Stimulated activated CD4-positive, alpha-beta T cell treated with anti-CD3 and anti-CD28 coated beads, TNF-alpha, amount 100 ng/mL, for 1 hour (primary cell): ENCODE results near the gene WFIKKN1.

Experiments used
- DNase-seq, 3 donors: peaks; one replicate each; pipeline ENCODE4 v3.0.0-alpha.2; 2020; ENCODE audit warnings: low read depth in 3 of 3, low spot score in 1 of 3

Gene WFIKKN1, protein sequence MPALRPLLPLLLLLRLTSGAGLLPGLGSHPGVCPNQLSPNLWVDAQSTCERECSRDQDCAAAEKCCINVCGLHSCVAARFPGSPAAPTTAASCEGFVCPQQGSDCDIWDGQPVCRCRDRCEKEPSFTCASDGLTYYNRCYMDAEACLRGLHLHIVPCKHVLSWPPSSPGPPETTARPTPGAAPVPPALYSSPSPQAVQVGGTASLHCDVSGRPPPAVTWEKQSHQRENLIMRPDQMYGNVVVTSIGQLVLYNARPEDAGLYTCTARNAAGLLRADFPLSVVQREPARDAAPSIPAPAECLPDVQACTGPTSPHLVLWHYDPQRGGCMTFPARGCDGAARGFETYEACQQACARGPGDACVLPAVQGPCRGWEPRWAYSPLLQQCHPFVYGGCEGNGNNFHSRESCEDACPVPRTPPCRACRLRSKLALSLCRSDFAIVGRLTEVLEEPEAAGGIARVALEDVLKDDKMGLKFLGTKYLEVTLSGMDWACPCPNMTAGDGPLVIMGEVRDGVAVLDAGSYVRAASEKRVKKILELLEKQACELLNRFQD

GRCh38 chr16:630815-631405 is at the start of gene WFIKKN1:
TSS of gene WFIKKN1 (plus strand) at chr16:630985. CDS start at chr16:631254, 269 bp downstream.
- no peak for DNase-seq

GRCh38 chr16:582218-582613 is 48.6 kb upstream of the WFIKKN1 start:
- no peak for DNase-seq

DNA sequence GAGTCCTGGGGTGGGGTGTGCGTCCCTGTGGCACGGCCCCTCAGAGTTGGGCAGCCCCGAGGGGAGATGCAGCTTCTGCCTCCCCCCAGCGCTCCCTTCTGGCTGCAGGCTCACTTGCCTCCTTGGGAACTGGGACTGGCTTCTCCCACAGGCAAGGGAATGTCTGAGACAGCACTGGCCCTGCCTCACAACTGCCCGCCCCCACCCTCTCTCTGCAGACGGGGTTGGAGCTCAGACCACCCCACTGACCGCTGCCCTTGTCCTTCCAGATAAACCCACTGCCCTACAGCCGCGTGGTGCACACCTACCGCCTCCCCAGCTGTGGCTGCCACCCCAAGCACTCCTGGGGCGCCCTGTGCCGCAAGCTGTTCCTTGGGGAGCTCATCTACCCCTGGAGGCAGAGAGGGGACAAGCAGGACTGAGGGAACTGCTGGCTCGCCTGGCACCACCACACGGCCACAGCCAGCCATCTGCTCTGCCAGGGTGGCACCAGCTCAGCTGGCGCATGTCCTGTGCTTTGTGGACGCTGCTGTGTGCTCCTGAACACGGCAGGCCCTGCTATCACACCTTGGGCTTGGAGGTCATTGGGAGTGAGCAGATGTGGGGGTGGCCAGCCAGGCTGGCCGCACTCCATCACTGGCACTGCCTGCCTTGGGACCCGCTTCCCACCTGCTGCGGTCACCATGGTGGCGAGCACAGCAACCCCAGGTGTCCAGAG is 48.0 kb upstream of the WFIKKN1 start:
- no peak for DNase-seq

DNA sequence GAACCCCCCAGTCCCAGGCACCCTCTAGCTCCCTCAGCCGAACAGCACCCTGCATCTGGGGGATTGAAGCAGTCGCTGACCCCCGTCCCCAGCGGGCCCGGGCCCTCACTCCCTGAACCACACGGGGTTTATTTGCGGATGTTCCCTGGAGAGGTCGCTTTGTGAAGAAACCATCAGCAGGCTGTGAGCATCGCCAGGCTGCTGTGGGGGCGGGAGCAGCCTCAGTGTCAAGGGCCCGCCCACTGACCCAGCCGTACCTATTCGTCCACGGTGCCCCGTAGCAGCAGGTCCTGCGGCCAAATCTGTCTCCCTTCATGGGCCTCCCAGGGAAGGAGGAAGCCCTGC is 47.3 kb upstream of the WFIKKN1 start:
- no peak for DNase-seq

DNA sequence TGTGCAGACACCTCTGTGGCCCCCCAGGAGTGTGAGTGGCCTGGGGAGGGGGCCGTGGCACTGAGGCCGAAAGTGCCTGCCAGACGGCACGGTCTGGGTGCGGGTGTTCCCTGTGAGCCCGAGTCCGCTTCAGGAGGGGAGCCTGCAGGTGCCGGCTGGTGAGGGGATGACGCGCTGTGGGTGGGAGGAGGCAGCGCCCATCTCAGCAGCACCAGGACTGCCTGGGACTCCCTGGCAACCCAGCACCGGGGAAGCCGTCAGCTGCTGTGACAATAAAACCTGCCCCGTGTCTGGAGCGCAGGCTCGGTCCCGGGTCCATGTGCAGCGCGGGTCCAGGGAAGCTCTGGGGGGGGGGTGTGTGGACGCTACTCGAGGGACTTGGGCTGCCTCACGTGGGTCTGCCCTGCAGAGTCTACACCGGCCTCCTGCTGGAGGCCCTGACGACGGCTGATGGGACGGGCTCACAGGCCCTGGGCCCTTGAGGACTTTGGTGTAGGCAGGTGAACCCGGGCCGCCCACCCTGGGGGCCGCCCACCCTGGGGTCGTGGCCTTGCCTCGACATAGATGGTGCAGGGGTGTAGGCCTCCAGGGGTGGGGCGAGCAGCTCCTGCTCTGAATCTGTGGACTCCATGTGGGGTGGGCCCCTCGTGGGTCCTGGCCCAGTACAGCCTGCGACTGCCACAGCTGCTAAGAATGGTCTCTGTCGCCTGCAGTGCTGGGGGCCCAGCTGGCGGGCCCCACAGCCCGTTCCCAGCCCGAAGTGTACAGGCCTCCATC is 46.8 kb upstream of the WFIKKN1 start:
- no peak for DNase-seq

DNA sequence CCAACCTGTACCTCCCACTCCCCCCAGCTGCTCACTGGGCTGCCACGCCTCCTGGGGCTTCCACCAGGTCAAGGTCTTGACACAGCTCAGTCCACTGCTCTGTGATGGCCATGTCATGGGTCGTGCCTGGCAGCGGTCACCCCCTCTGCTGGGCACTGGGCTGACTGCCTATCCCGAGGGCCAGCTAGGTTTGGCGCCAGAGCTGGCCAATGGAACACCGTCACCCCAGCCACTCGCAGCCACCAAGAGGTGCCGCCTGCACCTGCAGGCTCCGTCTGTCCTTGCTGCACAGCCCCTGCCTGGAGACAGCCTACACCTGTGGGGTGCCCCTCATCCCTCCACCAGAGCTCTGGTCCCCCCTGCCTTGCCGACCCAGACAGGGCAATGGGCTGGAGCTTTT is 45.4 kb upstream of the WFIKKN1 start:
- no peak for DNase-seq

DNA sequence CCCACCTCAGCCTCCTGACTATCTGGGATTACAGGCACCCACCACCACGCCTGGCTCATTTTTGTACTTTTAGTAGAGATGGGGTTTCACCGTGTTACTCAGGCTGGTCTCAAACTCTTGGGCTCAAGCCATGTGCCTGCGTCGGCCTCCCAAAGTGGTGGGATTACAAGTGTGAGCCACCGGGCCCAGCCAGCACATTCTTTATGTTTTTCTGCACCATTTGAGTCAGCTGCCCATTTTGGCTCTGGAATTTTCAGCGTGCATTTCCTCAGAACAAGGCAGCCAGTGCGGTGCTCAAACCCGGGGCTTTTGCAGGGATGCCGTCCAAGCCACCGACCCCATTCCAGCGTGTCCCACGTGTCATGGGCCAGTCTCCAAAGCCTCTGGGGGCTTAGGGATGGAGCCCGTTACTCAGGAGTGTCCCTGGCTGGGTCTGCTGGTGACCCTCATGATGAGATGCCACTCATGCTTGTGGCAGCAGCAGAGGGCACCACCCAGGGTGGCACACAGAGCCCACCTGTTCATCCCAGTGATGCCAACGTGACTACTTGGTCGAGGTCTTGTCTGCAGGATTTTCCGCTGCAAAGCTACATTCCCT is 44.6 kb upstream of the WFIKKN1 start:
- DNase-seq, result no peak

DNA sequence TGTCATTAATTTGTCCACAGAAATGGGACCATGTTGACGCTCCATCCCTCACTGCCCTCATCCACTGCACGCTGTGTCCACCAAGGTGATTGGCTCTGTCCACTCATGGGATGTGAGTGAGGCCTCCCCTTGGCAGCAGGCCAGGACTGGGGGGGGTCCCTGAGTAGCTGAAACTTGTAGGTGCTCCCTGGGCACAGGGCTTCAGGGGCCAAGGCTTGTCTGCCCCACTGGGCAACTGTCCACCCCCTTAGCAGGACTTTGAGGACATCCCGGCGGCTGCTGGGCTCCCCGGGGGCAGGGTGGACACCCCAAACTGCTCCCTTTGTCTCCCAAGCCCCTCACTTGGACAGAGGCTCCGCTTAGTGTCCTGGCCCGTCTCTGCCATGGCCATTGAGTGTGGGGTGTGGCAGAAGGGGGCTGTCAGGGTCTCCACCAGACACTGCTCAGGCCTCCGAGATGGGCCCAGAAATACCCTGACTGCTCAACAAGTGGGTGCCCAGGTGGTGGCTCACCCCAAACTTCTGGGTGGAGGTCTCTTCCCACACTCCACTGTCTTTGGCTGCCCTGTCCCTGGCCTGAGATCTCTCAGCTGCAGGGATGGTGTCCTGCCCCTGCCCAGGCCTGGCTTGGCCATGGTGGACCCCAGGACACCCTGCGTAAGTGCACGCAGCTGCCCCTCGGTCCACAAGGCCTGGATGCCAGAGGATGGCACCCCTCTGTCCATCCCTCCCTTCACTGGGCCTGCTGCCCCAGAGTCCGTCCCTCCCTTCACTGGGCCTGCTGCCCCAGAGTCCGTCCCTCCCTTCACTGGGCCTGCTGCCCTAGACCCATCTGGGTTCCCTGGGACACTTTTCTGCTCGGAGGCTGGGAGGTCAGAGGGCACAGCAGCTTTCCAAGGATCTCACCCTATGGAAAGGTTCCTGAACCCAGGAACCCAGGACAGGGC is 43.9 kb upstream of the WFIKKN1 start:
- DNase-seq, result no peak

DNA sequence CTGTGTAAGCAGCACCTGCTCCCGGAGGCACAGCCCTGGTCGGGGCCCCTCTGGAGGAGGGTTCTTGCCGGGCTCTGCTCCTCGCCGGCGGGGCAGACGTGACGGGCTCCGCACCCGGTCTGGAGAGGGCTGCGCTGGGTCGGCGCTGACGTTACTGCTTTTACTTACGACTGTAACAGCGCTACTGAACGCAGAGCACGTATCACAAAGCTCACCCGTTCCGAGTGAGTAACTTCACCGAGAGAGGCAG is 42.2 kb upstream of the WFIKKN1 start:
- DNase-seq, result peak in 1 of 3 donors; percentile 55

- peak; percentile 96 to 99 (median 96) for DNase-seq
Observed at GRCh38 chr16:588889-589657, 41.7 kb upstream of the WFIKKN1 start.

DNA sequence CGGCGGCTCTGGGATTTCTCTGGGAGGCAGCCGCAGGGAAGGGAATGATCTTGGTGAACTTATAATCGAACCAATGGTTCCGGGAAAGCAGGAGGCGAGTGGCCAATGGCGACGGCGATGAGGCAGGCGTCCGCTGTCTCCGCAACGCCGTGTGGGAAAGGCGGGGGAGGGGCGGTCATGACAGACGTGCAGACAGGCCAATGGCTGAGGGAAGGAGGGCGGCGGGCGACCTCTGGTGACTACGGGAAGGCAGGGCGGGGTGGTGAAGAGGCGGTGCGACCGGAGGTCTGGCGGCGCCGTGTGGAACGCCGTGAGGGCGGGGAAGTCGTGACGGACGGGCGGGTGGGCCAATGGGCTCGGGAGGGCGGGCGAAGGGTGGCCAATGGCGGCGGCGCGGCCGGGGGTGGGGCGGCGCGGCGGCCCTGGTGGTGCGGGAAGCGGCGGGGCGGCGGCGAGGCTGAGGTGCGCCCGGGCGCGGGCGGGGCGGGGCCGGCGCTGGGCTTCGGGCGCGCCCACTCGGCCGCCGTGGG is 41.1 kb upstream of the WFIKKN1 start, which contains the start of gene RAB40C:
TSS of gene RAB40C (plus strand) at position 409 of the 530 bp plus-strand sequence. CDS start 226 bp downstream, outside the sequence.
- peak; percentile 98 for DNase-seq

DNA sequence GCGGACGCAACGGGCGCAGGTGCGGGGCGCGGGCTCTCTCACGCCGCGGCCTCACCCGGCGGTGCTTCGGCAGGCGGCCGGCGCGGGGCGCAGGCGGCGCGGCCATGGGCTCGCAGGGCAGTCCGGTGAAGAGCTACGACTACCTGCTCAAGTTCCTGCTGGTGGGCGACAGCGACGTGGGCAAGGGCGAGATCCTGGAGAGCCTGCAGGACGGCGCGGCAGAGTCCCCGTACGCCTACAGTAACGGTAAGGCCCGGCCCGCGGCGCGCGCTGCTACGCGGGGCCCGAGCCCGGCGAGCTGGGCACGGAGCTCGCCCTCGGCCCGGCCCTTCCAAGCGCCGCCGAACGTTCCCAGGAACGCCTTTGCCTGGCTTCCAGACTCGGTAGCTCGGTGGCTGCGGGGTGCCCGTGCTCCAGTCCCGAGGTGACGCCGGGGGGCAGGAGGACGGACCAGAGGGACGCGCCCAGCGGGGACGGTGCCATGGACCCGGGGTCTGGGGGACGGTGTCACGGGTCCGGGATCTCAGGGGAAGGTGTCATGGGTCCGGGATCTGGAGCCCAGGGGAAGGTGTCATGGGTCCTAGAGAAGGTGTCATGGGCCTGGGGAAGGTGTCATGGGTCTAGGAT is 40.5 kb upstream of the WFIKKN1 start:
- no peak for DNase-seq

GRCh38 chr16:590815-591200 is 40.0 kb upstream of the WFIKKN1 start:
- no peak for DNase-seq

DNA sequence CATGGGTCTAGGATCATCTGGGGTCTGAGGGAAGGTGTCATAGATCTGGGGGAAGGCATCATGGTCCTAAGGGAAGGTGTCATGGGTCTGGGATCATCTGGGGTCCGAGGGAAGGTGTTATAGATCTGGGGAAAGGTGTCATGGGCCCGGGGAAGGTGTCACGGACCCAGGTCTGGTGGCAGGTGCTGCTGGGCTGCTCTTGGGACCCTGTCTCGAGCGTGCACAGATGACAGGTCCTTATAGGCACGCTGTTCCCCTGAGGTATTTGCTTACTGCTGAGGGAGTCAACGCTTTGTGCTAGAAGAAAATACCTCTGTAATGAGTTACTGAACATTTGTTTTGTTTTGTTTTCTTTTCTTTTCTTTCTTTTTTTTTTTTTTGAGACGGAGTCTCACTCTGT is 39.6 kb upstream of the WFIKKN1 start:
- no peak for DNase-seq

DNA sequence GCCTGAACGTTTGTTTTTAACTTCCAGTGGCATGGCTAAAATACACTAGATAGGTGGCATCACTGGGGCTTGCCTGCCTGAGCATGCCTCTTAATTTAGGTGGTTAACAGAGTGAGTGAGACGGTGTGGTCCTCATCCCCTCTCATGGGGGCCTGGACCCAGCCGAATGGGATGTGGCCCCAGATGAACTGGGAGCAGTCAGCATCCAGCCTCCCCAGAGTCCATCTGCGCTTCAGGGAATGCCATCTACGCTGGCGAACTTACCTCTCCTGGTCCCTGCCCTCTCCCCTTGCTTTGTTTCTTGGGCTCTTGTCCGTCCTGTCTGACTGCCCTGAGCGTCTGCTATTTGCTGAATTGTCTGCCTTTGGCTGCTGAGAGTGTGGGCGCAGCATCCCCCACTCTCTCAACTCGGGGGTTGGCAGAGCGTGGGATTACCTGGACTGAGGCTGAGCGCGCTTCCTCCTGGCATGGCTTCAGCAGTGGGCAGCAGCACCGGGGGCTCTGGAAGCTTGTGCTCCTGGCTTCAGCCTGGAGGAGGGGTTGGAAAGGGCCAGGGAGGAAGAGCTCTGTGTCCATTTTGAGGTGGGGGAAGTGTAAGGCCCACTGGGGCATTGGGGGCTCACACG is 38.8 kb upstream of the WFIKKN1 start:
- DNase-seq, result no peak

GRCh38 chr16:592518-593306 is 38.1 kb upstream of the WFIKKN1 start:
- no peak for DNase-seq

- no peak for DNase-seq
Observed at GRCh38 chr16:593406-593805, 37.4 kb upstream of the WFIKKN1 start.
